Measurements from ENCODE around the gene SPRTN.

- TF ChIP-seq CTCF (IDR thresholded peaks at IDR 0.05), result no peak
- no peak for TF ChIP-seq POLR2A (IDR thresholded peaks at IDR 0.05)
These were observed 10.3 kb downstream of the SPRTN start for GRCh38 chr1:231348442-231348841.
